ENCODE results near the gene CDC25C. TPM values are rescaled to one million over a fixed set of nuclear protein-coding genes. Genes with fewer than 3 reads are reported as not detected.
A peak's percentile ranks its signal among the peaks of the same experiment; 100 is the strongest.

CDC25C gene
- total and polyA plus RNA-seq, 9 of the 15 experiments (the other 6 are each of a cell fraction or from before 2014, with no cell fraction given) = 19.1 to 63.7 (median 31.9) TPM

DNA sequence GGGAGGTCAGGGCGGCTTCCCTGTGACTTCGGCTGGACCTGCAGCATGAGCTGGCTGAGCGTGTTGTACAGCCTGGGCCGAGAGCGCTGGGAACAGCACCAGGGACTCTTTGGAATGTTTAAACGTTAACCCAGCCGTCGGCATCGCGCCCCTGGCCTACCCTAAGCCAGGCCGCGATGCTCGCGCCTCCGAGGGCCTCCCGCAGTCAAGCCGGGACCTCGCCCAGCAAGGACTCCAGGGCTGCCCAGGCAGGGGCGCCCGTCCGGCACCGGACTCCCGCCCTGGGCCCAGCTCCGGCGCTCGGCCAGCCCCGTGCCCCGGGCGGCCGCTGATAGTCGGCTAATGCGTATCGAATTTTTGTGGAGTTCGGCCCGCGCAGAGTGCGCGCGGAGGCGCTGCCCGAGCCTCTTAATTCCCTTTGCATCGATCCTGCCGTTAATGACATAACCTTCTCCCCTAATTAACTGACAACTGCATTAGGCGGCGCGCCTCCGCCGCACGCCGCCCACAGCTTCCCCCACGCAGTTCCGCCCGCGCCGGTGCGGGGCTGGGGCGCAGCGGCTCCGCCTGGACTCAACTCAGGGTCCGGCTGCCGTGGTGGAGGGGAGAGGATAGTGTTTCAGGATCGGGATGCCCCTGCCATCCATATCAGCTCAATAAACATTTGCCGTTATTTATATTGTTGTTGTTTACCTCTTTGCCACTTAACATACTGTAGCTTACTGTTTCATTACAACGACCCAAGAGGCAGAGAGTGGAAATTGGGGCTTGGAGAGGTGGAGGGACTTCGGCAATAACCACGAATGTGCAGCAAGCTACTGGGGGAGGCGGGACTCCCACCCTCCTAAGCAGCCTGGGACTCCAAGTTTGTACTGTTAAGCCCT is 89.7 kb downstream of the CDC25C start:
- Histone ChIP-seq H3K9me3 (replicated peaks; ENCODE audit: control insufficient read depth, insufficient read depth, low read depth, low read length) (no peaks in the 10 kb centered on the region), H3K79me2 (ENCODE audit: control insufficient read depth, insufficient read depth, low read length) (no peaks in the 10 kb centered on the region), H3K4me2 (ENCODE audit: insufficient read depth, low read length) (peak overlapping the region; percentile 70), H3K9me1 (ENCODE audit: control insufficient read depth, insufficient read depth, low read length) (no peaks in the 10 kb centered on the region), H3K4me3 (peak overlapping the region; percentile 12; the same call in 1 of the 2 replicates), H4K20me1 (replicated peaks; ENCODE audit: control insufficient read depth, insufficient read depth, low read length) (no peaks in the 10 kb centered on the region), H2AFZ (ENCODE audit: low read depth, low read length) (peak overlapping the region; percentile 86), H3K9ac (ENCODE audit: insufficient read depth in 1 of 2, low read depth in 2 of 2, low read length in 2 of 2) (peak overlapping the region in 1 of 2 experiments; percentile 88; a peak in 3 of 4 replicates), H3K36me3 (ENCODE audit: control insufficient read depth, insufficient read depth, low read length) (no peaks in the 10 kb centered on the region), H3K4me1 (replicated peaks in 1 of 2; ENCODE audit: control insufficient read depth in 2 of 2, insufficient read depth in 2 of 2, low read length in 2 of 2) (peaks cover 10 to 17% of the 10 kb centered on the region in 2 experiments; a peak in 4 of 5 replicates), H3K27me3 (ENCODE audit: control insufficient read depth in 2 of 2, insufficient read depth in 2 of 2, low read length in 2 of 2) (peaks cover 21 to 33% of the 10 kb centered on the region in 2 experiments), H3K27ac (ENCODE audit: extremely low read depth, low read depth, low read length) (no peak overlapping the region)
- in situ Hi-C loops (cut with MboI) (no loop called here), intact Hi-C loops (cut with micrococcal nuclease) (no loop called here)
- ATAC-seq (peak; percentile 80), DNase-seq (ENCODE audit: extremely low read depth in 1 of 4, low spot score in 3 of 4) (peak; percentile 38 to 53 (median 44)), FAIRE-seq (no peak)
- no TSS peak for BruUV-seq (replicated peaks)
- ChIA-PET POLR2A (interaction anchor here (0.9 to 1.2 kb wide), 4 partner anchors 11 to 98 kb away, joined by 3 to 9 read pairs (median 4); no protein-coding TSS in a partner anchor), CTCF (ENCODE audit: low intra/inter-chr PET ratio) (no interaction called here)
- 26% methylated on average over 66 of the region's 67 CpGs for WGBS (ENCODE audit: insufficient coverage, low coverage, missing lambda C conversion rate)
- TF ChIP-seq POLR2G (IDR thresholded peaks at IDR 0.05; ENCODE audit: low read depth, low read length) (peak; percentile 57; the same call in 1 of the 2 replicates), RNF2 (IDR thresholded peaks at IDR 0.05) (peak; percentile 30; the same call in 1 of the 2 replicates), MAZ (CRISPR knock-in tag; conservative IDR thresholded peaks at IDR 0.05 in 1 of 2, IDR thresholded peaks at IDR 0.05 in 1 of 2) (0 out of 4 replicates have a peak, but pooled peaks of 1 of the 2 experiments have one; percentile 30), TFAP4 (CRISPR knock-in tag; IDR thresholded peaks at IDR 0.05; ENCODE audit: borderline replicate concordance) (peak; percentile 39; the same call in 1 of the 2 replicates), MXI1 (IDR thresholded peaks at IDR 0.05; ENCODE audit: low read depth, low read length) (no peak), TEAD4 (IDR thresholded peaks at IDR 0.05; ENCODE audit: low read length) (peak; percentile 30; the same call in 1 of the 2 replicates), TEAD4 (CRISPR knock-in tag; IDR thresholded peaks at IDR 0.05; ENCODE audit: borderline replicate concordance) (no peak), BRF1 (IDR thresholded peaks at IDR 0.05; ENCODE audit: borderline replicate concordance, extremely low read depth, insufficient read length) (no peak), PRPF4 (IDR thresholded peaks at IDR 0.05; ENCODE audit: insufficient read depth, low read depth, low read length, poor library complexity, severe bottlenecking) (no peak), CXXC5 (CRISPR knock-in tag; IDR thresholded peaks at IDR 0.05) (peak; percentile 63; the same call in 1 of the 2 replicates), THRA (IDR thresholded peaks at IDR 0.05) (no peak), PRDM10 (IDR thresholded peaks at IDR 0.05; ENCODE audit: partially characterized antibody) (no peak), SIN3A (IDR thresholded peaks at IDR 0.05; ENCODE audit: borderline replicate concordance in 2 of 2, control insufficient read depth in 1 of 2, low read depth in 2 of 2, low read length in 2 of 2) (no peak)

Measured in K562 (cell line).